GM12892 (cell line): ENCODE measurements around the gene ARHGEF26.

Experiments
- POLR2A ChIP-seq: IDR thresholded peaks from 2 replicates; pipeline ENCODE4 v1.6.1; 2011; ENCODE audit warnings: low read depth, low read length, control low read depth
- POLR2AphosphoS5 ChIP-seq: IDR thresholded peaks from 2 replicates; pipeline ENCODE4 v1.6.1; 2011; ENCODE audit warnings: low read depth, low read length, control low read depth
- TAF1 ChIP-seq: IDR thresholded peaks from 2 replicates; pipeline ENCODE4 v1.6.1; 2011; ENCODE audit warnings: low read depth, mild to moderate bottlenecking, control low read depth, low read length, borderline replicate concordance

- TF ChIP-seq POLR2A: no peak
- TF ChIP-seq TAF1: no peak
- TF ChIP-seq POLR2AphosphoS5: no peak
Observed at GRCh38 chr3:154085799-154086198, 35.4 kb upstream of the ARHGEF26 start.
